Sigmoid colon (tissue), 4 donors: Measurements from ENCODE around the gene LRRC36.

Experiments
- EP300 ChIP-seq, 4 donors: sonication (generic); formaldehyde crosslinking; IDR thresholded peaks; one replicate each; pipeline ENCODE4 v1.6.1; 2017; ENCODE audit warnings: antibody characterized with exemption in 4 of 4
- POLR2A ChIP-seq, 2 donors: fragments of 450-650 bp; IDR thresholded peaks; one replicate each; pipeline ENCODE4 v1.6.1; 2016; ENCODE audit warnings: antibody characterized with exemption in 2 of 2, mild to moderate bottlenecking in 2 of 2, moderate library complexity in 2 of 2
- POLR2AphosphoS5 ChIP-seq, 4 donors: sonication (generic); formaldehyde crosslinking; IDR thresholded peaks; one replicate each; pipeline ENCODE4 v1.6.1; 2017; ENCODE audit warnings: antibody characterized with exemption in 4 of 4
- TF ChIP-seq, protein P1 (sequence below), 4 experiments: fragments of 450-650 bp in 3 of 4; fragments of 200-600 bp in 1 of 4; IDR thresholded peaks; one replicate each; pipeline ENCODE4 v1.5.1; 2016 to 2019; ENCODE audit warnings: antibody characterized with exemption in 4 of 4, mild to moderate bottlenecking in 3 of 4, moderate library complexity in 2 of 4

DNA sequence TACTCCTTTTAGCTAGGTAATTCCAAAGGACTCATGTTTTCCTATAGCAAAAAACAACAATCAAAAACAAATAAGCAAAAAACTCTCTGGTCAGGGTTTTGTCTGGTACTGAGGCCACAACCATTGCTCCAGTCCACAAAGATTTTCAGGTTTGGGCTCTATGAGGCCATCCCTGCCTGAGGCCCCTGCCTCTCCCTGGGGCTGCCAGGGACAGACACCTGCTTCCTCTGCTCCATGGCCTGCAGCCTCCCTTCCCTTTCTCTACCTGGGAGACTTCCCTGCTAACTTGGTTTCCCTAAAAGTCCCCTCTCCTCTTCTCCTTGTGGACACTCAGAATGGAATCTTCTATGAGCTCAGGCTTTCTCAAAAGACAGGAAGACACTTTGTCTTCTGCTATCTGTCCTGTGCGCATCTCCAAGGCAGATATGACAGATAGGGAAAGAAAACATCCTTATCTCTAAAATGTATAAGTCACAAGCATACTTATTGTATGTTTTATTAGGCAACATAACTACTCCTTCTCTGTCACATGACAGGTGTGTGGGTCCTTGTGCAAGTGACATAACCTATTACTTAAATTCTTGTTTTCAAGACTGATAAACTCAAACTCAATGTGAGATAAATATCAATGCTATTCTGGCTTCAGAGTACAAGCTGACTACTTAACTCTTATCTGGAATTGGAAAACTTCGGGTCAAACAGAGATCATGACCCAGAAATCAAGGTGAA is 90.9 kb downstream of the LRRC36 start:
- TF ChIP-seq, protein P1, sequence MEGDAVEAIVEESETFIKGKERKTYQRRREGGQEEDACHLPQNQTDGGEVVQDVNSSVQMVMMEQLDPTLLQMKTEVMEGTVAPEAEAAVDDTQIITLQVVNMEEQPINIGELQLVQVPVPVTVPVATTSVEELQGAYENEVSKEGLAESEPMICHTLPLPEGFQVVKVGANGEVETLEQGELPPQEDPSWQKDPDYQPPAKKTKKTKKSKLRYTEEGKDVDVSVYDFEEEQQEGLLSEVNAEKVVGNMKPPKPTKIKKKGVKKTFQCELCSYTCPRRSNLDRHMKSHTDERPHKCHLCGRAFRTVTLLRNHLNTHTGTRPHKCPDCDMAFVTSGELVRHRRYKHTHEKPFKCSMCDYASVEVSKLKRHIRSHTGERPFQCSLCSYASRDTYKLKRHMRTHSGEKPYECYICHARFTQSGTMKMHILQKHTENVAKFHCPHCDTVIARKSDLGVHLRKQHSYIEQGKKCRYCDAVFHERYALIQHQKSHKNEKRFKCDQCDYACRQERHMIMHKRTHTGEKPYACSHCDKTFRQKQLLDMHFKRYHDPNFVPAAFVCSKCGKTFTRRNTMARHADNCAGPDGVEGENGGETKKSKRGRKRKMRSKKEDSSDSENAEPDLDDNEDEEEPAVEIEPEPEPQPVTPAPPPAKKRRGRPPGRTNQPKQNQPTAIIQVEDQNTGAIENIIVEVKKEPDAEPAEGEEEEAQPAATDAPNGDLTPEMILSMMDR (IDR thresholded peaks at IDR 0.05): no peak
- TF ChIP-seq POLR2A (IDR thresholded peaks at IDR 0.05): no peak
- no peak for TF ChIP-seq POLR2AphosphoS5 (IDR thresholded peaks at IDR 0.05)
- TF ChIP-seq EP300 (IDR thresholded peaks at IDR 0.05): no peak
